Stimulated activated CD4-positive, alpha-beta T cell treated with anti-CD3 and anti-CD28 coated beads, Interleukin-12 subunit alpha, Interleukin-12 subunit beta, amount 100 ng/mL, for 4 hours (primary cell): ENCODE data around the gene PARVA.

Source experiments
- DNase-seq: peaks from one replicate; pipeline ENCODE4 v3.0.0-alpha.2; 2020

PARVA gene

GRCh38 chr11:12564012-12564411 lies 186.6 kb downstream of the PARVA start:
- no peak for DNase-seq

GRCh38 chr11:12565406-12565805 lies 188.0 kb downstream of the PARVA start:
- no peak for DNase-seq

GRCh38 chr11:12567746-12568460 lies 190.5 kb downstream of the PARVA start:
- DNase-seq: no peak

- DNase-seq: no peak
Observed at GRCh38 chr11:12569499-12570425, 192.4 kb downstream of the PARVA start.

- no peak for DNase-seq
Observed at GRCh38 chr11:12573707-12574485, 196.5 kb downstream of the PARVA start.

- DNase-seq: no peak
Observed at GRCh38 chr11:12577725-12578644, 200.6 kb downstream of the PARVA start.

GRCh38 chr11:12581416-12581815 lies 204.0 kb downstream of the PARVA start:
- DNase-seq: no peak

- no peak for DNase-seq
Observed at GRCh38 chr11:12581923-12582322, 204.6 kb downstream of the PARVA start.
